Upper lobe of left lung (tissue), 4 donors: ENCODE results near the gene CRISPLD2.

Experiments used
- CTCF ChIP-seq, 6 experiments: fragments of 450-650 bp in 4 of 6; fragments of 200-600 bp in 2 of 6; sonication (generic) in 2 of 6; IDR thresholded peaks; one replicate each; pipeline ENCODE4 v1.5.1; 2016 to 2019; ENCODE audit warnings: antibody characterized with exemption in 6 of 6
- EP300 ChIP-seq, 4 donors: sonication (generic); formaldehyde crosslinking; IDR thresholded peaks; one replicate each; pipeline ENCODE4 v1.5.1; 2017; ENCODE audit warnings: antibody characterized with exemption in 4 of 4, control low read depth in 2 of 4

GRCh38 chr16:84791501-84791900 lies 28.3 kb upstream of the CRISPLD2 start:
- TF ChIP-seq EP300 (IDR thresholded peaks at IDR 0.05) (no peak), CTCF (IDR thresholded peaks at IDR 0.05) (no peak)
